SK-N-SH (cell line): ENCODE results near the gene SOX9. TPM values are rescaled to one million over a fixed set of nuclear protein-coding genes. Genes with fewer than 3 reads are reported as not detected.

ENCODE experiments used
- CTCF ChIA-PET: fragments of 300-600, 350-600 bp; formaldehyde crosslinking; extraction: SDS; loops from one replicate; lab custom pipeline; 2021; lab: Yijun Ruan, JAX
- POLR2A ChIA-PET: fragments of 350-600 bp; sonication (Branson Sonifier 250); formaldehyde crosslinking; extraction: SDS; loops from one replicate; lab custom pipeline; 2020; ENCODE audit warnings: antibody characterized with exemption, inconsistent platforms; lab: Yijun Ruan, JAX
- DNase-seq: peaks from one replicate; pipeline ENCODE4 v3.0.0; 2012
- H2AFZ ChIP-seq: fragments of 200-600 bp; sonication (generic); 2 replicates; pipeline ENCODE4 v1.8.1; 2016; ENCODE audit warnings: antibody characterized with exemption, mild to moderate bottlenecking, low read depth
- H3F3A ChIP-seq: fragments of 200-600 bp; sonication (generic); replicated peaks from 2 replicates; pipeline ENCODE3; 2016; ENCODE audit warnings: antibody characterized with exemption, mild to moderate bottlenecking; ENCODE audit not compliant: insufficient read depth
- H3K27ac ChIP-seq, 2 experiments: fragments of 200-500 bp in 1 of 2; fragments of 200-600 bp in 1 of 2; sonication (Bioruptor generic) in 1 of 2; sonication (generic), shearing (Covaris generic) in 1 of 2; 2 replicates each; pipeline versions ENCODE4 v1.5.1 to v1.6.1; 2014 to 2016; ENCODE audit warnings: low read depth in 2 of 2, inconsistent platforms in 1 of 2, low read length in 1 of 2, mild to moderate bottlenecking in 1 of 2, mixed read lengths in 1 of 2
- H3K27me3 ChIP-seq: fragments of 200-600 bp; sonication (generic), shearing (Covaris generic); 2 replicates; pipeline ENCODE4 v1.6.1; 2016; ENCODE audit warnings: mixed run types; ENCODE audit not compliant: insufficient read depth
- H3K36me3 ChIP-seq, 2 experiments: fragments of 200-500 bp in 1 of 2; fragments of 200-600 bp in 1 of 2; sonication (Bioruptor generic) in 1 of 2; sonication (generic) in 1 of 2; replicated peaks in 1 of 2; 2 replicates each; pipeline versions ENCODE3 to v1.5.1; 2014 to 2016; ENCODE audit warnings: low read length in 1 of 2, mild to moderate bottlenecking in 1 of 2; ENCODE audit not compliant: insufficient read depth in 2 of 2, control insufficient read depth in 1 of 2
- H3K4me1 ChIP-seq, 2 experiments: fragments of 200-500 bp in 1 of 2; fragments of 200-600 bp in 1 of 2; sonication (Bioruptor generic) in 1 of 2; sonication (generic), shearing (Covaris generic) in 1 of 2; 2 replicates each; pipeline versions ENCODE4 v1.5.1 to v1.6.1; 2014 to 2016; ENCODE audit warnings: low read depth in 1 of 2, low read length in 1 of 2, mixed run types in 1 of 2; ENCODE audit not compliant: insufficient read depth in 2 of 2, control insufficient read depth in 1 of 2
- H3K4me2 ChIP-seq: fragments of 200-600 bp; sonication (generic), shearing (Covaris generic); 2 replicates; pipeline ENCODE4 v1.6.1; 2017; ENCODE audit warnings: mixed run types
- H3K4me3 ChIP-seq, 2 experiments: fragments of 200-500 bp in 1 of 2; fragments of 200-600 bp in 1 of 2; sonication (Bioruptor generic) in 1 of 2; sonication (generic), shearing (Covaris generic) in 1 of 2; 2 replicates each; pipeline versions ENCODE4 v1.5.1 to v1.8.1; 2014 to 2016; ENCODE audit warnings: low read depth in 2 of 2, inconsistent platforms in 1 of 2, low read length in 1 of 2, mild to moderate bottlenecking in 1 of 2, mixed read lengths in 1 of 2, moderate library complexity in 1 of 2
- H3K79me2 ChIP-seq: fragments of 200-600 bp; sonication (generic); 2 replicates; pipeline ENCODE4 v1.8.1; 2017; ENCODE audit warnings: mild to moderate bottlenecking; ENCODE audit not compliant: insufficient read depth
- H3K9ac ChIP-seq: fragments of 200-600 bp; sonication (generic); 2 replicates; pipeline ENCODE4 v1.6.1; 2017; ENCODE audit warnings: mixed run types
- H3K9me2 ChIP-seq: fragments of 200-600 bp; sonication (generic); 2 replicates; pipeline ENCODE4 v1.6.1; 2017; ENCODE audit warnings: mixed run types
- H3K9me3 ChIP-seq: fragments of 200-600 bp; sonication (generic); 2 replicates; pipeline ENCODE4 v1.6.1; 2017; ENCODE audit warnings: mixed run types, mild to moderate bottlenecking, moderate library complexity
- H4K20me1 ChIP-seq: fragments of 200-600 bp; sonication (generic); 2 replicates; pipeline ENCODE4 v1.6.1; 2017; ENCODE audit warnings: mild to moderate bottlenecking, mixed run types; ENCODE audit not compliant: insufficient read depth
- EZH2phosphoT487 ChIP-seq: fragments of 200-600 bp; sonication (generic); IDR thresholded peaks from 2 replicates; pipeline ENCODE4 v1.6.1; 2017; ENCODE audit warnings: low read depth, mixed run types, mild to moderate bottlenecking, antibody characterized with exemption, moderate library complexity, borderline replicate concordance
- FOSL2 ChIP-seq: IDR thresholded peaks from 2 replicates; pipeline ENCODE4 v1.4.0; 2012; ENCODE audit warnings: low read depth, mild to moderate bottlenecking, moderate library complexity, borderline replicate concordance
- FOXJ3 ChIP-seq: sonication (generic); formaldehyde crosslinking; IDR thresholded peaks from 2 replicates; pipeline ENCODE4 v1.5.1; 2020; ENCODE audit warnings: mild to moderate bottlenecking, missing genetic modification reagents
- GATA2 ChIP-seq: sonication (generic); formaldehyde crosslinking; IDR thresholded peaks from 2 replicates; pipeline ENCODE4 v1.5.0; 2020; ENCODE audit warnings: mild to moderate bottlenecking, missing genetic modification reagents
- IRF3 ChIP-seq: fragments of 150-350 bp; IDR thresholded peaks from 2 replicates; pipeline ENCODE4 v1.6.1; 2016; ENCODE audit warnings: mild to moderate bottlenecking, low read depth, low read length
- JUND ChIP-seq: IDR thresholded peaks from 2 replicates; pipeline ENCODE4 v1.4.0; 2012
- MAX ChIP-seq: IDR thresholded peaks from 2 replicates; pipeline ENCODE4 v1.4.0; 2012; ENCODE audit warnings: low read depth
- MEF2A ChIP-seq: IDR thresholded peaks from 2 replicates; pipeline ENCODE4 v1.4.0; 2012; ENCODE audit warnings: low read depth, borderline replicate concordance
- MXI1 ChIP-seq: IDR thresholded peaks from 2 replicates; pipeline ENCODE4 v1.6.1; 2012; ENCODE audit warnings: mild to moderate bottlenecking, low read depth, low read length, improper control_type of control experiment
- NFIC ChIP-seq: IDR thresholded peaks from 2 replicates; pipeline ENCODE4 v1.4.0; 2012; ENCODE audit warnings: borderline replicate concordance
- PBX3 ChIP-seq: IDR thresholded peaks from 2 replicates; pipeline ENCODE4; 2012
- POLR2AphosphoS5 ChIP-seq: IDR thresholded peaks from 2 replicates; pipeline ENCODE4 v1.6.1; 2012; ENCODE audit warnings: low read depth, low read length
- RCOR1 ChIP-seq: fragments of 150-350 bp; IDR thresholded peaks from 2 replicates; pipeline ENCODE4 v1.6.1; 2017; ENCODE audit warnings: antibody characterized with exemption, low read length
- RFX5 ChIP-seq: IDR thresholded peaks from 2 replicates; pipeline ENCODE4 v1.6.1; 2012; ENCODE audit warnings: mild to moderate bottlenecking, improper control_type of control experiment, low read length
- SMC3 ChIP-seq: IDR thresholded peaks from 2 replicates; pipeline ENCODE4 v1.6.1; 2012; ENCODE audit warnings: low read depth, low read length, improper control_type of control experiment
- TCF12 ChIP-seq: IDR thresholded peaks from 2 replicates; pipeline ENCODE4 v1.4.0; 2012
- USF1 ChIP-seq: IDR thresholded peaks from 2 replicates; pipeline ENCODE4 v1.4.0; 2012; ENCODE audit warnings: low read depth, borderline replicate concordance
- YY1 ChIP-seq: IDR thresholded peaks from 2 replicates; pipeline ENCODE4 v1.4.0; 2012; ENCODE audit warnings: low read depth, mild to moderate bottlenecking
- WGBS: methylation state at CpG from one replicate; pipeline ENCODE4 v1.1.6; 2017; ENCODE audit warnings: low lambda C conversion rate; 5-methylcytosine and 5-hydroxymethylcytosine counted together
- polyA plus RNA-seq, 3 experiments: library from polyadenylated mRNA; depleted of rRNA; stranded (reverse); fragments of >200 nt; gene quantifications; 2 replicates each; pipeline ENCODE4 v1.2.3, GENCODE V29; 2012
- TF ChIP-seq, protein P1 (sequence below): fragments of 200-600 bp; sonication (generic); IDR thresholded peaks from 2 replicates; pipeline ENCODE4 v1.6.1; 2017; ENCODE audit warnings: antibody characterized with exemption, mild to moderate bottlenecking, moderate library complexity

The SOX9 gene
- polyA plus RNA-seq, 1 of the 3 experiments (the other 2 are of a cell fraction), result 35.3 TPM

DNA sequence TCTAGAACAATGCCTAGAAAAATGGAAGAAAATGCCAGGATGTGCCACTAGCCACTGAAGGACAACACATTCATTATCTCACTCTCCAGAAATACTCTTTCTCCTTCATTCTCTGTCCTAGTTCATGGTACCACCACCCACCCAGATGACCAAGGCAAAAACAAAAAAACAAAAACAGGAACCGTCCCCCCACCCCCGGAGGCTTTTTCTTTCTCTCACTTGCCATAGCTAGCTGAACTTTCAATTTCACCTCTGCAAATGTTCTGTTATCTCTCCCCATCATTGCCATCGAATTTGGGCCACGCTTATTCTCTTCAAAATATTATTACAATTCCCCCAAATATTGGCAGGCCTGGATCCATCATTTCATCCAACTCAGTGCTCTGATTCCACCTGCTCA lies 49.0 kb downstream of the SOX9 start:
- Histone ChIP-seq H3K27me3 (no peaks in the 10 kb centered on the region; the same call in 1 of the 2 replicates), H4K20me1 (no peaks in the 10 kb centered on the region), H3K4me1 (no peaks in the 10 kb centered on the region), H3K36me3 (no peaks in the 10 kb centered on the region), H2AFZ (no peak overlapping the region), H3K27ac (no peak overlapping the region), H3F3A (no peaks in the 10 kb centered on the region), H3K79me2 (no peaks in the 10 kb centered on the region), H3K9ac (no peak overlapping the region), H3K9me3 (no peaks in the 10 kb centered on the region), H3K9me2 (no peaks in the 10 kb centered on the region), H3K4me3 (no peak overlapping the region), H3K4me2 (no peak overlapping the region)
- DNase-seq, result no peak
- ChIA-PET CTCF (interaction anchor here (0.7 to 1.5 kb wide), 2 partner anchors 387 to 1426 kb away, joined by 3 read pairs; no protein-coding TSS in a partner anchor), POLR2A (no interaction called here)
- TF ChIP-seq JUND (no peak), NFIC (no peak)
- WGBS, result 71% methylated on average over 4 of the region's 4 CpGs

- no peak for DNase-seq
- H4K20me1 ChIP-seq, result no peaks in the 10 kb centered on the region
- ChIA-PET CTCF (interaction anchor here (1.5 kb wide), 1 partner anchor 9 kb away, joined by 5 read pairs; no protein-coding TSS in a partner anchor), POLR2A (no interaction called here)
- no peaks in the 10 kb centered on the region for H3K79me2 ChIP-seq
- no peaks in the 10 kb centered on the region for H3K9me3 ChIP-seq
- H3K27ac ChIP-seq, result no peak overlapping the region
- H3K36me3 ChIP-seq, result no peaks in the 10 kb centered on the region
- peaks cover 3% of the 10 kb centered on the region in 2 experiments; a peak in 2 of 4 replicates for H3K4me1 ChIP-seq
- H3K4me3 ChIP-seq, result no peak overlapping the region
- 65% methylated on average over 7 of the region's 7 CpGs for WGBS
- H3K4me2 ChIP-seq, result peak overlapping the region; percentile 15; the same call in 1 of the 2 replicates
- no peak overlapping the region for H2AFZ ChIP-seq
- no peaks in the 10 kb centered on the region for H3K9me2 ChIP-seq
- H3F3A ChIP-seq, result no peaks in the 10 kb centered on the region
- TF ChIP-seq POLR2AphosphoS5, result no peak
- TF ChIP-seq MAX, result no peak
- no peak for TF ChIP-seq GATA2
- TF ChIP-seq RCOR1, result no peak
- no peak for TF ChIP-seq SMC3
- no peak for TF ChIP-seq NFIC
- no peak for TF ChIP-seq TCF12
- TF ChIP-seq IRF3, result no peak
- no peak for TF ChIP-seq FOXJ3 (CRISPR knock-in tag)
- TF ChIP-seq USF1, result no peak
- TF ChIP-seq JUND, result no peak
- no peak for TF ChIP-seq RFX5
- no peak for TF ChIP-seq FOSL2
- no peak for TF ChIP-seq PBX3
- TF ChIP-seq, protein P1, sequence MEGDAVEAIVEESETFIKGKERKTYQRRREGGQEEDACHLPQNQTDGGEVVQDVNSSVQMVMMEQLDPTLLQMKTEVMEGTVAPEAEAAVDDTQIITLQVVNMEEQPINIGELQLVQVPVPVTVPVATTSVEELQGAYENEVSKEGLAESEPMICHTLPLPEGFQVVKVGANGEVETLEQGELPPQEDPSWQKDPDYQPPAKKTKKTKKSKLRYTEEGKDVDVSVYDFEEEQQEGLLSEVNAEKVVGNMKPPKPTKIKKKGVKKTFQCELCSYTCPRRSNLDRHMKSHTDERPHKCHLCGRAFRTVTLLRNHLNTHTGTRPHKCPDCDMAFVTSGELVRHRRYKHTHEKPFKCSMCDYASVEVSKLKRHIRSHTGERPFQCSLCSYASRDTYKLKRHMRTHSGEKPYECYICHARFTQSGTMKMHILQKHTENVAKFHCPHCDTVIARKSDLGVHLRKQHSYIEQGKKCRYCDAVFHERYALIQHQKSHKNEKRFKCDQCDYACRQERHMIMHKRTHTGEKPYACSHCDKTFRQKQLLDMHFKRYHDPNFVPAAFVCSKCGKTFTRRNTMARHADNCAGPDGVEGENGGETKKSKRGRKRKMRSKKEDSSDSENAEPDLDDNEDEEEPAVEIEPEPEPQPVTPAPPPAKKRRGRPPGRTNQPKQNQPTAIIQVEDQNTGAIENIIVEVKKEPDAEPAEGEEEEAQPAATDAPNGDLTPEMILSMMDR, result no peak
- TF ChIP-seq MXI1, result no peak
- TF ChIP-seq YY1, result no peak
- TF ChIP-seq MEF2A, result no peak
- TF ChIP-seq EZH2phosphoT487, result no peak
- H3K27me3 ChIP-seq, result no peaks in the 10 kb centered on the region; the same call in 1 of the 2 replicates
- H3K9ac ChIP-seq, result no peak overlapping the region
Observed at GRCh38 chr17:72171703-72172667, 51.2 kb downstream of the SOX9 start.
